ENCODE measurements around the gene EPS15.
"Not testable (repeated sequence)": the region's sequence is repeated elsewhere in the genome, so short reads cannot be mapped to it uniquely, and the experiment has no call there.

Gene EPS15

DNA sequence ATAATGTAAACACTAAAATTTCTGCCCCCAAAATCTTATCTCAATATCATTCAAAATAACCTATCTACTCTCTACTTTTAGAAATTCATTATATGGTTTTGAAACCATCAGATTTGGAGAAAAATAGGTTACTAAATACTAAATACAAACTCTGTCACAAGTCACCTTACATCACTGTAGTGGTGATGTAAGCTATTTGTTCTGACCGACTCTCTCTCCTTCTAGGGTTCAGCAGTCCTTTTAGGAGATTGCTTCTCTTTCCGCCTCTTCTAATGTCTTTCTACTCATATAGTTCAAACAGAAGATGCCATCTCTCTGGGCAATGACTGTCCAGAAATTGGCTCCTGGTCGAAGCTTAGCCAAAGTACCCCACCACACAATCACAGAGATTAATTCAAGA lies 93.1 kb downstream of the EPS15 start:
- DNase-seq (ENCODE audit: low spot score), result no peak

DNA sequence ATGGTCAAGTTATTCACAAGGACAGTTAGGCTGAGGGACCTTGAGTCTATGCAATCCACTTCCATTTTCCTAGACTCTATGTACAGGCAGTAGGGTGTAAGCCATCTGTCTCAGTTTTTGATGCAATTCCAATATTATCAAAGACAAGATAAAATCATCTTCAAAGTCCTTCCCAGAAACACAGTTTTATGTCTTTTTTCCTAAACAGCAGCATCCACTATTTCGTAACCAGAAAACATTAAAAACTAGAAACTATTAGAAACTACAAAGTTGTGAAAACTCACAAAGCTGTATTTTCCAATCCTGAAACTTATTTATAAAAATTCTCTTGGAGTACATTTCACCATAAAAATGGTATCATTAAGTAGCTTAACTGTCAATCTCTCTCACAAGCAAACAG lies 93.8 kb downstream of the EPS15 start:
- no peak for DNase-seq (ENCODE audit: low spot score)

DNA sequence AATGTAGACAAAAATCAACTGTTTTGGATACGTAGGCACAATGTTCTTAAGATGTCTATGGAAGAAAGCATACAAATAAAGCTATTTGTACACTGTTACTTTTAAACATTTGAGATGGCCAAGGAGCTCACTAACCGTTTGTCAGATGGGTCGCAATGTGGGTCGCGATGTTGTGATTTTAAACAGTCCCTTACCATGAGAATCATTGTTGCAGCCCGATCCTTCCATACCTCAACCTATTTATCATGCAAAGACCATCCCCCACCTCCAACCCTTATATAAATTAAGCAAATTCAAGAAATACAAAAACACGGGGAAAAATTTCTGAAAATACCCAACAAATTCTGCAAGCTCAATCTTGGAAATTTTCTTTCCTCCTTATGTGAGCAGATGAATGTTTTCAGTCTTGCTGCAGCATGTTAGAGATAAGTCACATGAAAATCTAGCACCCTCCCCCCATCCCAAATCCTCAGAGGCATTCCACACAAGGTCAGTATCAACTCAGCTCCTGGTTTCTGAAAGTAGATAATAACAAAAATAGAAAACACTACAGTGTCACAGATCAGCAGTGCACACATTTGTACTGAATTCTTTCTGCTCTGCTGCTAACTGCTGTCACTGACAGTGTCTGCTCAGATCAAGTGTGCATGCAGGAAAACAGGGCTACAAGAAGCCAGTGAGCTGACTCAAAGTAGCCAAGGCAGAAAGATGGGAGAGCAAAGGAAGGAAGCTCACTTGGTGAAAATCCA lies 95.8 kb downstream of the EPS15 start:
- DNase-seq (ENCODE audit: low spot score), result peak; percentile 80

DNA sequence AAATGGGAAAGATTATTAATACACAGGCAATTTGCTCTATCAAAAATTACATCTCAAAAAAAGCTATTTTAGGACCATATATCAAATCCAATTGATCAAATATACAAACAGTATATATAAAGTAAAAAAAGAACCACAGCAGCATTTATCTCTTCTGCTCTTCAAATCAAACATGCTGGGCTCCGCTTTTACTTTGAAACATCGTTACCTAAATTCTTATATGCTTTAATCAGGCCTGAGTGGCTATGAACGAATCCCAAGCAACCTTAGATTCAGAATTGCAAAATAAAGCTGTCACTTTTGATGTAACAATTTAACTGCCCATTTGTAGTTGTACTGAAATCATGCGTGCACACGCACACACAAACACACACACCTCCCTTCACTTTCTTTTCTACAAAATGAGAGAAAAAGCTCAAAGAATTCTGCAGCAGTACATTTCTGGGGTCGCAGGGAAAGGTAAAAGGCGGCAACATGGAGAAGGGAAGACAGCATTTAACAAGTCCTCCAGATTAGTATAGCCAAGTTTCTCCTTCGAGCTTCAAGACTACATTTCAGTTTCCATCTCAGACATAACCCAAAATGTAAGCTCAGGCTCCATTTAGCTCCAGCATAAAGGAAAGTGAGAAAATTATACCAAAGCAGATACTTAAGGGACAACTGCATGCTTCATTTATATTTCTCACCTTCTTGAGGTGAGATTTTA lies 96.5 kb downstream of the EPS15 start:
- peak; percentile 65 for DNase-seq (ENCODE audit: low spot score)

DNA sequence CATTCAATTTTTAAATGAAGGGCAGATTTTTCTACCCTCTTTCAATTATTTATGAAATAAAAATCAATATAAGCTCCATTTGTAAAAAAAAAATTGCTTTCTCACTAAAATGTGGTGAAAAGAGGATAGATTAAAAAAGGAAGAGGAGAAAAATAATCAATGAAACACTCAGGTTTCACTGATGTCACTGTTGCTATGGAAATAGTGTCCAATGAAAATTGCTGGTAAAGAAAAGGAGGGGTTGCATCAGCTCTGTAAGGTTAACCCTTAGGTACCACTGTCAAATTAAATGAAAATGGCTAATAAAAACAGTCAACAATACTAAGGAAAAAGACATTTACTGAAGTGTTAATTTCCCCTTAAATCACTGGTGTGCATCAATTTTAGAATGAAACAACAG lies 97.1 kb downstream of the EPS15 start:
- DNase-seq (ENCODE audit: low spot score), result peak; percentile 96

GRCh38 chr1:51420867-51421627 lies 98.0 kb downstream of the EPS15 start:
- peak; percentile 70 for DNase-seq (ENCODE audit: low spot score)

DNA sequence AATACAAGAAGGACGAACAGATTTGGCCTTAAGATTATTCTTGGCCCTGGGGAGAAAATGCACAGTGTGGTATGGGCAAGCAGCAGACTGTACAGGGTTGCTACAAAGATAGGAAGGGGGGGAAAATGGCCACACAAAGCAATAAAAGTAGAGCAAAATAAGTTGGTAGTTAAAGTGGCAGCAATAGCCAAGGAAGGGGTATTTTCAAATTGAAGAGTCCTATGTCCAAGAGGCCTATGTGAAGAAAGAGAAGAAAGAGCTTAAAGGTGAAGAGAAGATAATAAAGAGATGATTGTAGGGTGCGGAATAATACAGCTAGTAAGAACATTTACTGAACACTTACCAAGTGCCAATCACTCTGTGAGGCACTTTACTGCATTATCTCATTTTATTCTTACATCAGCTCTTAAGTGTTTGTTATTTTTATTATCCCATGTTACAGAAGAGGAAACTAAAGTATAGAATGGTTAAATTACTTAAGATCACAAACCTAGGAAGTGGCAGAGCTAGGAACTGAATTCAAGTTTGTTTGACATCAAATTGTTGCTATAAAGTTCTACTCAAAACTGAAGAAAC lies 100.6 kb downstream of the EPS15 start:
- DNase-seq (ENCODE audit: low spot score), result no peak

DNA sequence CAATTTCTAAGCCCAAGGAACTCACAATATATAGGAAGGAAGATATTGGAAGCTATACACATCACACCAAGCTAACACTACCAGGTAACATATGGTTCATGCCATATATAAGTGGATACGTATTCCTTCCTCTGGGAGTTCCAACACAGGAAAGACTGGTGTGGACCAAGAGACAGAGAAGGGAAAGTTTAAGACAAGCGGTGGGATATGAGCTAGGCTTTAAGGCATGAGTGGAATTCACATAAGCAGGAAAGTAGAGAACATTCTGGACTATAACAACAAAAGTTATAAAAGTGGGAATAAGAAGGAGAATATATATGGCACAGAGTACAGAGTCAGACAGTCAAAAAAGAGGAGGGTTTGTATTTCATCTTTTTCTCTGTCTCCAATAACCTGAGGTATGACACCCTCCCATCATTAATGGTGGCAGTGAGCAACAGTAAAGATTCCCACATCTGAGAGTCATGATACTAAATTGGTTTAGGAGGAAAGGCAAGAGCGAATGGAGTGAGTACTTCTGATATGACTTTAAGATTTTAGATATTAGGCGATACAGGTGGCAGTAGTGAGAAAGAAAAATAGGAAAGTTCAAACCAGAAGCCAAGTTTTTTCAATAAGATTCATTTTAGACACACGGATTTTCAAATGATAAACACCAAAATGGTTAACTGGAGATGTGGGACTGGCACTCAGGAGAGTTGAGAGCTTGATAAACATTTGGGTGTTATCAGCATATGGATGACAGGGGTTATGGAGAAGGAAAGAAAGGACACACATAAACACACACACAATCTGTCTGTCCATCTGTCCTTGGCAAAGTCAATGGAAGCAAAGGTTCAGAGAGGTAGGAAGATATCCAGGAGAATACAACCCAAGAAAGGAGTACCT lies 101.3 kb downstream of the EPS15 start:
- no peak for DNase-seq (ENCODE audit: low spot score)

GRCh38 chr1:51416910-51417309 lies 102.2 kb downstream of the EPS15 start:
- DNase-seq (ENCODE audit: low spot score), result no peak

DNA sequence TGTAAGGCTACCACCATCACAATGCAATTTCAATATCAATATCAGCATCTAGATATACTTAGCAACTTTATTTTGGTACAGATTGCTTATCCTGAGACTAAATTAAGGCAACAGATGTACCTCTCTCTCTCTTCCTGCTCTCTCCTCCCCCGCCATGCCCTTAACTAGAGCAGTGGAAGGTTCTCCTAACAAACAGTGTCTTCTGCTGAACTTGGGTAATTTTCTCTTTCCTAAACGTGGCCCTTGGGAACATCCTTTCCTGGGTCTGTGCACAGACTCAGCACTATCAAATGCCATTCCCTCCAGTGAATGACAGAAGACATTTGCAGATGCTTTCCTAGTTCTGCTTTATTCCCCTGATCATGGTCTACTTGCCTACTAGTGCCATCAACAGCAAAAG lies 103.1 kb downstream of the EPS15 start:
- DNase-seq (ENCODE audit: low spot score), result peak; percentile 36

GRCh38 chr1:51414811-51415210 lies 104.3 kb downstream of the EPS15 start:
- DNase-seq (ENCODE audit: low spot score), result no peak

DNA sequence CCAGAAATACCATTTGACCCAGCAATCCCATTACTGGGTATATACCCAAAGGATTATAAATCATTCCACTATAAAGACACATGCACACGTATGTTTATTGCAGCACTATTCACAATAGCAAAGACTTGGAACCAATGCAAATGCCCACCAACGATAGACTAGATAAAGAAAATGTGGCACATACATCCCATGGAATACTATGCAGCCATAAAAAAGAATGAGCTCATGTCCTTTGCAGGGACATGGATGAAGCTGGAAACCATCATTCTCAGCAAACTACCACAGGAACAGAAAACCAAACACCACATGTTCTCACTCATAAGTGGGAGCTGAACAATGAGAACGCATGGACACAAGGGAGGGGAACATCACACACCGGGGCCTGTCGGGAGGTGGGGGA lies 107.2 kb downstream of the EPS15 start:
- DNase-seq (ENCODE audit: low spot score), result not testable (repeated sequence)

GRCh38 chr1:51410568-51411460 lies 108.3 kb downstream of the EPS15 start:
- no peak for DNase-seq (ENCODE audit: low spot score)

GRCh38 chr1:51409755-51410541 lies 109.1 kb downstream of the EPS15 start:
- DNase-seq (ENCODE audit: low spot score), result not testable (repeated sequence)

- no peak for DNase-seq (ENCODE audit: low spot score)
These were observed 126.8 kb downstream of the EPS15 start for GRCh38 chr1:51392241-51392640.

- DNase-seq (ENCODE audit: low spot score), result not testable (repeated sequence)
These were observed 128.4 kb downstream of the EPS15 start for GRCh38 chr1:51390641-51391040.

DNA sequence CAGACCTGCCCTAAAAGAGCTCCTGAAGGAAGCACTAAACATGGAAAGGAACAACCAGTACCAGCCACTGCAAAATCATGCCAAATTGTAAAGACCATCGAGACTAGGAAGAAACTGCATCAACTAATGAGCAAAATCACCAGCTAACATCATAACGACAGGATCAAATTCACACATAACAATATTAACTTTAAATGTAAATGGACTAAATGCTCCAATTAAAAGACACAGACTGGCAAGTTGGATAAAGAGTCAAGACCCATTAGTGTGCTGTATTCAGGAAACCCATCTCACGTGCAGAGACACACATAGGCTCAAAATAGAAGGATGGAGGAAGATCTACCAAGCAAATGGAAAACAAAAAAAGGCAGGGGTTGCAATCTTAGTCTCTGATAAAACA lies 131.8 kb downstream of the EPS15 start:
- not testable (repeated sequence) for DNase-seq (ENCODE audit: low spot score)

DNA sequence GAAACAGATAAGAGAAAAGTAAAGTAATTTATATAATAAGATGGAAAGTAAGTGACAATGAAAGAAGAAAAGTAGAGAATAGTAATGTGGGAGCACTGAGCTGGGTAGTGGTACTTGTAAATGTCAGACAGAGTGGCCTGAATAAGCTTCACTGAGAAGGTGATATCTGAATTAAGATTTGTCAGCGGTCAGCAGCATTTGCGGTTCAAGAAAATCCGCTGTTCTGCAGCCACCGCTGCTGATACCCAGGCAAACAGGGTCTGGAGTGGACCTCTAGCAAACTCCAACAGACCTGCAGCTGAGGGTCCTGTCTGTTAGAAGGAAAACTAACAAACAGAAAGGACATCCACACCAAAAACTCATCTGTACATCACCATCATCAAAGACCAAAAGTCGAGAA lies 132.8 kb downstream of the EPS15 start:
- not testable (repeated sequence) for DNase-seq (ENCODE audit: low spot score)

DNA sequence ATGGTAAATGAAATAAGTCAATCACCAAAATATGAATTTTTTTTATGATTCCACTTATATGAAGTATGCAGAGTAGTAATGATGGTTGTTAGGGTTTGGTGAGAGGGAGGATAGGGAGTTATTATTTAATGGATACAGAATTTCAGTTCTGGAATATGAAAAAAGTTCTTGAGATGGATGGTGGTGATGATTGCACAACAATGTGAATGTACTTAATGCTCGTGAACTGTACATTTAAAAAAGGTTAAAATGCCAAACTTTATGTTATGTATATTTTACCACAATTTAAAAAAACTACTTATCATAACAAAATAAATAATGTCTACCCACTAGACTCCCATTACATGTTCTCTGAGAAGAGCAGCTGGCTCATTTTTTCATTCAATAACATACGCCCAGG lies 133.3 kb downstream of the EPS15 start:
- no peak for DNase-seq (ENCODE audit: low spot score)

- no peak for DNase-seq (ENCODE audit: low spot score)
These were observed 137.1 kb downstream of the EPS15 start for GRCh38 chr1:51381964-51382363.
